Gastrocnemius medialis (tissue), 4 donors: ENCODE results near the gene BCR. TPM values are rescaled to one million over a fixed set of nuclear protein-coding genes. Genes with fewer than 3 reads are reported as not detected.

ENCODE experiments used
- ATAC-seq, 2 donors: fragments of 150-250 bp; one replicate each; pipeline ENCODE4 v1.9.1; 2016
- DNase-seq, 2 donors: peaks; one replicate each; pipeline ENCODE4 v3.0.0-alpha.2; 2019
- H3K27ac ChIP-seq, 4 donors: fragments of 200-600 bp; sonication (generic); 1 replicate in 1 of 4; 2 replicates in 3 of 4; pipeline ENCODE4 v1.5.1; 2016 to 2018; ENCODE audit warnings: mild to moderate bottlenecking in 2 of 4, moderate library complexity in 1 of 4
- H3K27me3 ChIP-seq, 3 donors: fragments of 200-600 bp; sonication (generic) in 2 of 3; 1 replicate in 1 of 3; 2 replicates in 2 of 3; pipeline versions ENCODE4 v1.5.1 to v1.6.0; 2016 to 2019; ENCODE audit warnings: mild to moderate bottlenecking in 1 of 3, moderate library complexity in 1 of 3
- H3K36me3 ChIP-seq, 2 donors: fragments of 200-600 bp; sonication (generic) in 1 of 2; one replicate each; pipeline ENCODE4 v1.5.1; 2017 to 2018
- H3K4me1 ChIP-seq, 2 donors: fragments of 200-600 bp; sonication (generic) in 1 of 2; one replicate each; pipeline ENCODE4 v1.5.1; 2016 to 2017; ENCODE audit warnings: mild to moderate bottlenecking in 2 of 2
- H3K4me3 ChIP-seq, 4 donors: fragments of 200-600 bp; sonication (generic) in 3 of 4; 1 replicate in 1 of 4; 2 replicates in 3 of 4; pipeline ENCODE4 v1.5.1; 2016 to 2019; ENCODE audit warnings: mild to moderate bottlenecking in 2 of 4
- H3K9me3 ChIP-seq, 3 donors: fragments of 200-600 bp; sonication (generic) in 2 of 3; 1 replicate in 1 of 3; 2 replicates in 2 of 3; pipeline ENCODE4 v1.5.1; 2016 to 2019
- POLR2A ChIP-seq, 2 donors: fragments of 450-650 bp; IDR thresholded peaks; one replicate each; pipeline ENCODE4 v1.6.1; 2017; ENCODE audit warnings: antibody characterized with exemption in 2 of 2, mild to moderate bottlenecking in 2 of 2, moderate library complexity in 2 of 2
- in situ Hi-C, 4 donors: fragments of 200-750 bp; cut with MboI; loops; one replicate each; pipeline versions ENCODE4 v1.15.0 to v1.8.0; 2017; ENCODE audit warnings: low sequenced_read_pairs in 4 of 4
- intact Hi-C: fragments of 100-400 bp; cut with DNase I; formaldehyde crosslinking; loops from one replicate; pipeline ENCODE4 v1.15.1; 2023; ENCODE audit warnings: low total_unique reads
- total RNA-seq, 4 donors: library from RNA; depleted of rRNA; stranded (reverse); fragments of >200 nt; gene quantifications; one replicate each; pipeline versions ENCODE4 v1.1.0 to v1.2.3, GENCODE V29; 2016
- TF ChIP-seq, protein P1 (sequence below), 5 experiments: fragments of 450-650 bp in 3 of 5; fragments of 200-600 bp in 2 of 5; sonication (generic) in 2 of 5; IDR thresholded peaks in 4 of 5; conservative IDR thresholded peaks in 1 of 5; 1 replicate in 4 of 5; 2 replicates in 1 of 5; pipeline ENCODE4 v1.5.1; 2016 to 2019; ENCODE audit warnings: antibody characterized with exemption in 5 of 5, mild to moderate bottlenecking in 3 of 5, moderate library complexity in 3 of 5

The BCR gene
- total RNA-seq, 4 donors from 2014 or later, result 10.3 to 13.0 (median 12.4) TPM

DNA sequence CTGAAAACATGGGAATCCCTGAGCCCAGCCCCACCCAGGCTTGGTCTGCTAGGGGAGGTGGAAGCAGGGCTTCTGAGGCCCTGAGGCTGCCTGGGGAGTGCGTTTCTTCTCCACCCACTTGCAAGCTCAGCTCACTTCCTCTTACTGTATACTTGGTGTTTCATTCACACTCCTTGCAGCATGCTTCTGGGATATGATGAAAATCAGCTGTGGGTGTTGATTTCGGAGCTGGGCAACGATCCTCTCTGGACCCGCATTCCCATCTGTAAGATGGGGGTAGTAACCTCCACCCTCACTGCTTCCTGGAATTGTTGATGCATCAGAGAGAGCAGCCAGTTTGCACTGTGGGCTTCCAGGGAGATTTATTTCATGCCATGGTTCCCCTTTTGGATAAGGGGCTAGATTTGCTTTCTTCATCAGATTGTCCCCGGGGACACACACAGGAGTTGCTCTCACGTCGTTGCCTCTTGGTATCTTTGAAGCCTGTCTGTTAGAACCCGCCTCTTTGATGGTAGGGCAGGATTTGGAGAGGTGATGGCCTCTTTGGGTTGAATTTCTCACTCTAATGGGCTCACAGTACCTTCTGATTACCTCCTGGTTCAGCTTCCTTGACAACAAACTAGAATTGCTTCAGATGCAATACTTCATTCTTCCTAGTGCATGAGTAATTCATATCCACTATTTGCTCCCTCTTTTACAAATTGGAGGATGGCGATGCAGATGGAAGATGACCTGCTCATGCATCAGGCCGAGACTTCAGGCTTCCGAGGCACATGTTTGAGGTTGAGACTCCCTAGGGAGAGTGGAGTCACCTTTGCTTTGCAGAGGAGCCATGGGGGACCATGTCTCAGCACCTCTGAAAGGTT lies 40.4 kb downstream of the BCR start:
- no peak for ATAC-seq
- DNase-seq, result no peak
- in situ Hi-C loops, result no loop called here
- Histone ChIP-seq H3K36me3 (no peaks in the 10 kb centered on the region), H3K27me3 (peaks cover 9 to 38% (median 24%) of the 10 kb centered on the region in 3 donors), H3K4me1 (peaks cover 31 to 36% of the 10 kb centered on the region in 2 donors), H3K4me3 (no peak overlapping the region), H3K9me3 (no peaks in the 10 kb centered on the region), H3K27ac (no peak overlapping the region)
- intact Hi-C loops, result no loop called here
- no peak for TF ChIP-seq POLR2A (IDR thresholded peaks at IDR 0.05)
- TF ChIP-seq, protein P1, sequence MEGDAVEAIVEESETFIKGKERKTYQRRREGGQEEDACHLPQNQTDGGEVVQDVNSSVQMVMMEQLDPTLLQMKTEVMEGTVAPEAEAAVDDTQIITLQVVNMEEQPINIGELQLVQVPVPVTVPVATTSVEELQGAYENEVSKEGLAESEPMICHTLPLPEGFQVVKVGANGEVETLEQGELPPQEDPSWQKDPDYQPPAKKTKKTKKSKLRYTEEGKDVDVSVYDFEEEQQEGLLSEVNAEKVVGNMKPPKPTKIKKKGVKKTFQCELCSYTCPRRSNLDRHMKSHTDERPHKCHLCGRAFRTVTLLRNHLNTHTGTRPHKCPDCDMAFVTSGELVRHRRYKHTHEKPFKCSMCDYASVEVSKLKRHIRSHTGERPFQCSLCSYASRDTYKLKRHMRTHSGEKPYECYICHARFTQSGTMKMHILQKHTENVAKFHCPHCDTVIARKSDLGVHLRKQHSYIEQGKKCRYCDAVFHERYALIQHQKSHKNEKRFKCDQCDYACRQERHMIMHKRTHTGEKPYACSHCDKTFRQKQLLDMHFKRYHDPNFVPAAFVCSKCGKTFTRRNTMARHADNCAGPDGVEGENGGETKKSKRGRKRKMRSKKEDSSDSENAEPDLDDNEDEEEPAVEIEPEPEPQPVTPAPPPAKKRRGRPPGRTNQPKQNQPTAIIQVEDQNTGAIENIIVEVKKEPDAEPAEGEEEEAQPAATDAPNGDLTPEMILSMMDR (IDR thresholded peaks at IDR 0.05 in 4 of 5, conservative IDR thresholded peaks at IDR 0.05 in 1 of 5), result no peak

DNA sequence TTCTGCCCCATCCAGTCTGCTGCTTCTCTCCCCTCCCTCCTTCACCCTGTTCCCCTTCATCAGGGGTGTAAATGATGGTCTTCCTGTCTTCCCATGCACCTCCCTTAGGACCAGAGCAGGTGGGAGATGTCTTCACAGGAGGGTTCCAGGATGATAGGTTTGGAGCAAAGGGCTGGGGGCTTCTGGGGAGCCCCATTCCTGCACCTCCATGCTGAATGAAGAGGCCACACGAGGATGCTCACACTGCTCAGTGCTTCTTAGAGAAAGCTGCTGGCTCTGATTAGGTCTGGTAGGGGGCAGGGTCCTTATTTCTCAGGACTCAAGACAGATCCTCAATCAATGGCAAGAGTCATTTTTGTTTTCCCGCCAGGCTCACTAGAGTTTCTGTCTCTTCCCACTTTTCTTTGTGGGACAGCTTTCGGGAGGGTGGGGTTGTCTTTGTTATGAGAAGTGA lies 41.1 kb downstream of the BCR start:
- no peak overlapping the region for H3K4me3 ChIP-seq
- no peak for ATAC-seq

DNA sequence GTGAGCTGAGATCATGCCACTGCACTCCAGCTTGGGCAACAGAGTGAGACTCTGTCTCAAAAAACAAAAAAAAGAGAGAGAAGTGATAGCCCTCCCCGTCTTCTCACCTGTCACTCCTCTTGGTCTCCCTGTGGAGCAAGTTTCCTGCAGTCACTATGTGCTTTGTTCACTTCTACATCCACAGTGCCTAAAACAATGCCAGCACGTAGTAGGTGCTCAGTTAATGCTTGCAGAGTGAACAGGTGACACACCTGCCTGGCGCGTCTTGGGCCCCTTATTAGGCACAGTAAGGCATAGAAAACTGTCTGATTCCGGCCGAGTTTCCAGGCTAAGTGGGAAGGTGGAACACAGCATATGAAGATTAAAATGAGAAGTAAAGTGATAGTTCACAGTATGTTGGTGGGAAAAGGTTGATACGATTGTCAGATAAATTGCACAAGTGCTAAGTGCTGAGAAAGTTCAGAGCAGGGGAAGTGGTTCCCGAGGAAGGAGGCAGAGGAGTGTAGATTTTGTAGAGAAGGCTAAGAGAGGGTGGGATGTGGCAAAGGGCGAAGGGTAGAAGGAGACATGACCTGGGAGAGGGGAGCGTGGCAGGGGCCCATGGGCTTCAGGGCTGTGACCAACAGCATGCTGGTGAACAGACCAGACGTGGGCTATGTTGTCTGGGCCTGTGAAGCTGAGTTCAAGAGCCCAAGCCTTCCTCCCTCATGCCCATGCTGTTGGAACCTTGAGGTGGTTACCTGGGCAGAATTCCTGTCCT lies 41.9 kb downstream of the BCR start:
- intact Hi-C loops (no loop called here), in situ Hi-C loops (no loop called here)
- H3K36me3 ChIP-seq, result no peaks in the 10 kb centered on the region
- peaks cover 9 to 37% (median 23%) of the 10 kb centered on the region in 3 donors for H3K27me3 ChIP-seq
- H3K9me3 ChIP-seq, result no peaks in the 10 kb centered on the region
- H3K4me3 ChIP-seq, result no peak overlapping the region
- H3K4me1 ChIP-seq, result peaks cover 31 to 44% of the 10 kb centered on the region in 2 donors
- DNase-seq (no peak), ATAC-seq (no peak)
- no peak for TF ChIP-seq POLR2A (IDR thresholded peaks at IDR 0.05)
- TF ChIP-seq, protein P1 (IDR thresholded peaks at IDR 0.05 in 4 of 5, conservative IDR thresholded peaks at IDR 0.05 in 1 of 5), result no peak
- peak overlapping the region in 1 of 4 donors; percentile 13 for H3K27ac ChIP-seq

More for the DNA sequence above, 41.1 kb downstream of the BCR start:
- H3K27me3 ChIP-seq, result peaks cover 9 to 38% (median 23%) of the 10 kb centered on the region in 3 donors
- no peak overlapping the region for H3K27ac ChIP-seq
- H3K4me1 ChIP-seq, result peaks cover 31 to 40% of the 10 kb centered on the region in 2 donors
- H3K9me3 ChIP-seq, result no peaks in the 10 kb centered on the region
- TF ChIP-seq POLR2A (IDR thresholded peaks at IDR 0.05), result no peak
- TF ChIP-seq, protein P1 (IDR thresholded peaks at IDR 0.05 in 4 of 5, conservative IDR thresholded peaks at IDR 0.05 in 1 of 5), result no peak
- intact Hi-C loops (no loop called here), in situ Hi-C loops (no loop called here)
- DNase-seq, result no peak
- H3K36me3 ChIP-seq, result no peaks in the 10 kb centered on the region

DNA sequence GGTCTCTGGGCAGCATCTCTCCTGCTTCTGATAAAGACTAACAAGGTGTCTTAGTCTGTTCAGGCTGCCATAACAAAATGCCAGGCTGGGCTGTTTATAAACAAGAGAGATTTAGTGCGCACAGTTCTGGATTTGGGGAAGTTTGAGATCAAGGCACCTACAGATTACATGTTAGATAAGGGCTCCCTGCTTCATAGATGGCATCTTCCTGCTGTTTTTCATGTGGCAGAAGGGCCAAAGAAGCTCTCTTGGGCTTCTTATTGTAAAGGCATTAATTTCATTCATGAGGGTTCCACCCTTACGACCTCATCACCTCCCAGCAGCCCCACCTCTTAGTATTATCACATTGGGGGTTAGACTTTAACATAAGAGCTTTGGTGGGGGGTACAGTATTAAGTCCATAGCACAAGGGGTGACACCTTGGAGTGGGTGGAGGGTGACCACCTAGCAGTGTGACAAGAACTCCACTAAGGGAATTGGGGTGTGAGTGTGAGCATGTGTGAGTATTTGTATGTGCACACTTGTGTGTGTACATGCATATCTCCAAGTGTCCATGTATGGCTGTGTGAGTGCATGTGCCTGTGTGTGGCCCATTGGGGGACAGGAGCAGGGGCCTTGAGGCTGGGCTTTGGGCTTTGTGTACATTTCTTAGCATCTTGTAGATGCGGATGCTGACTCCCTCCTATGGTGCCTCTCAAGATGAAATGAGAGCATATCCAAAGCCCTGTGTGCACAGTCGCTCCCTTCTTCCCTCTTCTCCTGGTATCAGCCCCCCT lies 42.7 kb downstream of the BCR start:
- TF ChIP-seq, protein P1 (IDR thresholded peaks at IDR 0.05 in 4 of 5, conservative IDR thresholded peaks at IDR 0.05 in 1 of 5), result no peak
- TF ChIP-seq POLR2A (IDR thresholded peaks at IDR 0.05), result no peak
- Histone ChIP-seq H3K9me3 (no peaks in the 10 kb centered on the region), H3K27me3 (peaks cover 6 to 30% (median 20%) of the 10 kb centered on the region in 3 donors), H3K4me1 (peaks cover 28 to 42% of the 10 kb centered on the region in 2 donors), H3K36me3 (no peaks in the 10 kb centered on the region), H3K27ac (peak overlapping the region; percentile 28 to 48 (median 36)), H3K4me3 (no peak overlapping the region)
- intact Hi-C loops (no loop called here), in situ Hi-C loops (no loop called here)
- no peak for ATAC-seq
- no peak for DNase-seq
